ENCODE results near the gene METTL25B. TPM values are rescaled to one million over a fixed set of nuclear protein-coding genes. Genes with fewer than 3 reads are reported as not detected.

The METTL25B gene
- total and polyA plus RNA-seq, 2 of the 4 experiments (the other 2 are of a cell fraction): 2.3 to 10.1 TPM

GRCh38 chr1:156726549-156727226 lies 1.6 kb upstream of the METTL25B start (continued):
- TF ChIP-seq MXI1 (IDR thresholded peaks at IDR 0.05; ENCODE audit: borderline replicate concordance, low read depth, low read length) (no peak), RCOR1 (IDR thresholded peaks at IDR 0.05; ENCODE audit: insufficient replicate concordance, low read length) (no peak), ELK1 (IDR thresholded peaks at IDR 0.05; ENCODE audit: borderline replicate concordance, low read depth, low read length) (no peak)

Data from IMR-90 (cell line).